ENCODE measurements around the gene NDUFB10. TPM values are rescaled to one million over a fixed set of nuclear protein-coding genes. Genes with fewer than 3 reads are reported as not detected.

The NDUFB10 gene
- total RNA-seq, 1 donor from 2014 or later: 122 TPM

DNA sequence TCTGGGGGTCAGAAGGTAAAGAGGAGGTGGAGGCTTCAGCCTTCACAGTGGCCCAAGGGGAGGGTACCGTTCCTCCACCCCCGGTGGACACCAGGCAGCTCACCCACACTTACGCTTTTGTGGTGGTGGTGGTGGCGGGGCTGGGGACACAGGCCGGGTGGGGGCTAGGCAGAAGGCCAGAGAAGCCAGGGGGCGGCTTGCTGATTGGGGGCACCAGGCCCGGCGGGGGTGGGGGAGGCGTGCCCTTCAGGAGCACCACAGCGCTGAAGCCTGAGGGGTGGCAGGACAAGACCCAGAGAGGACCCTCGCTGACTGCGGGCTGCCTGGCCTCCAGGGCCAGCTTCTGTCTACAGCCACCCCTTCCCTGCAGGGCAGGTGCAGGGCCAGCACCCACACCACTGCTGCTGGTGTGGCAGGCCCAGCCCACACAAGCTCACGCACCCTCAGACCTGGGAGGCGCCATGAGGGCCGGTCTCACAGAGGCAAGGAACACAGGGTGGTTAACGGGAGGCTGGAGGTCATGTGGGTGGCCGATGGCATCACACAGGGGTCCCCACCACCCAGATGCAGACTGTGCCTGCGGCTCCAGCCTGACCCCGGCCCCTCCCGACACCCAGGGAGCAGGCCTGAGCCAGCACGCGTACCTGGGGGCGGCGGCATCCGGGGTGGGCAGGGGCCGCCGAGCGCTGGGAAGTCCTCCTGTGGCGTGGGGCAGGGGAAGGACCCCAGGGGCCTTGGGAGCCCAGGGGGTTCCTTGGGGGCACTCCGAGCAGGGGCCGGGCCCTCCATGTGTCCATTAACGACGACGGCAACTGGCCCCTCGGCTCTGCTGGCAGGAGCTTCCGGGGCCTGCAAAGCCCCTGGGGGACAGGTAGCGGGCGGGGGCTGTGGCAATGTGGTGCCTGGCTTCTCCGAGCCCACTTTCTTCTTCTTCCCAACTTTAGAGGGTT is 39.8 kb downstream of the NDUFB10 start:
- TF ChIP-seq CTCF (conservative IDR thresholded peaks at IDR 0.05): no peak
- no peak overlapping the region for H3K4me3 Mint-ChIP-seq
- H3K36me3 Mint-ChIP-seq: peaks cover 3% of the 10 kb centered on the region
- no peak for DNase-seq (ENCODE audit: extremely low spot score, unreplicated experiment)
- no peaks in the 10 kb centered on the region for H3K27me3 Mint-ChIP-seq
- no peaks in the 10 kb centered on the region for H3K9me3 Mint-ChIP-seq
- no peaks in the 10 kb centered on the region for H3K4me1 Mint-ChIP-seq (ENCODE audit: unreplicated experiment)
- H3K27ac Mint-ChIP-seq: no peak overlapping the region

DNA sequence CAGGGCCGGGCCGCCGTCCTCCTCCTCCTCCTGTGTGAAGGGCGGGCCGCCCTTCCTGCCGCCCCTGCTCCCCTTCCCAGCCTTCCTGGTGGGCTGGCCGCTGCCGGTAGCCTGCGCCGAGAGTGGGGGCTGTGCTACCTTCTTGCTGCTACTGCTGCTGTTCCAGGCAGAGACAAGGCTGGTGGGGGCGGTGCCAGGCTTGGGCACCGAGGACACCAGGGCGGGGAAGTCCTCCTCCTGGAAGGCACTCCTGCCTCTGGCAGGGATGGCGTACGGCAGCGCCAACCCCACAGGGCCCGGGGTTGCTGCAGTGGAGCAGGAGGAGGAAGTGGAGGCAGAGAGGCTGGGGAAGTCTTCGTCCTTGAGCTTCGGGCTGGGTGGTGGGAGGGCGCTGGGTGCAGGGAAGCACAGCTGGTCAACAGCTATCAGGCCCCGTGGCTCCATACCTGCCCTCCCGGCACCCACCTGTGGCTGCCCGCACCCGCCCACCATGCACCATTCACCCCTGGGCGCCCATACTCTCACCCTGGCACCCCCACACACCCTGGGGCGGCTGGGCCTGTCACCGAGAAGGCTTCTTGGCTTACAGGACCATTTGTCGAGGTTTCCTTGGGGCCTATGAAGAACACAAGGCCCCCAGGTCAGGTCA is 40.7 kb downstream of the NDUFB10 start:
- no peak overlapping the region for H3K4me3 Mint-ChIP-seq
- no peak for TF ChIP-seq CTCF (conservative IDR thresholded peaks at IDR 0.05)
- no peak for DNase-seq (ENCODE audit: extremely low spot score, unreplicated experiment)
- H3K27me3 Mint-ChIP-seq: no peaks in the 10 kb centered on the region
- no peaks in the 10 kb centered on the region for H3K4me1 Mint-ChIP-seq (ENCODE audit: unreplicated experiment)
- H3K9me3 Mint-ChIP-seq: no peaks in the 10 kb centered on the region
- H3K27ac Mint-ChIP-seq: no peak overlapping the region
- H3K36me3 Mint-ChIP-seq: peaks cover 3% of the 10 kb centered on the region

- H3K4me3 Mint-ChIP-seq: no peak overlapping the region
- no peaks in the 10 kb centered on the region for H3K27me3 Mint-ChIP-seq
- H3K27ac Mint-ChIP-seq: no peak overlapping the region
- TF ChIP-seq CTCF (conservative IDR thresholded peaks at IDR 0.05): no peak
- H3K4me1 Mint-ChIP-seq (ENCODE audit: unreplicated experiment): no peaks in the 10 kb centered on the region
- H3K9me3 Mint-ChIP-seq: no peaks in the 10 kb centered on the region
- peaks cover 3% of the 10 kb centered on the region for H3K36me3 Mint-ChIP-seq
- DNase-seq (ENCODE audit: extremely low spot score, unreplicated experiment): no peak
These were observed 41.7 kb downstream of the NDUFB10 start for GRCh38 chr16:2001035-2001434.

- Mint-ChIP-seq H3K36me3 (peaks cover 3% of the 10 kb centered on the region), H3K27me3 (no peaks in the 10 kb centered on the region), H3K27ac (no peak overlapping the region), H3K4me1 (ENCODE audit: unreplicated experiment) (no peaks in the 10 kb centered on the region), H3K4me3 (no peak overlapping the region), H3K9me3 (no peaks in the 10 kb centered on the region)
- DNase-seq (ENCODE audit: extremely low spot score, unreplicated experiment): no peak
- TF ChIP-seq CTCF (conservative IDR thresholded peaks at IDR 0.05): no peak
These were observed 42.4 kb downstream of the NDUFB10 start for GRCh38 chr16:2001456-2002355.

DNA sequence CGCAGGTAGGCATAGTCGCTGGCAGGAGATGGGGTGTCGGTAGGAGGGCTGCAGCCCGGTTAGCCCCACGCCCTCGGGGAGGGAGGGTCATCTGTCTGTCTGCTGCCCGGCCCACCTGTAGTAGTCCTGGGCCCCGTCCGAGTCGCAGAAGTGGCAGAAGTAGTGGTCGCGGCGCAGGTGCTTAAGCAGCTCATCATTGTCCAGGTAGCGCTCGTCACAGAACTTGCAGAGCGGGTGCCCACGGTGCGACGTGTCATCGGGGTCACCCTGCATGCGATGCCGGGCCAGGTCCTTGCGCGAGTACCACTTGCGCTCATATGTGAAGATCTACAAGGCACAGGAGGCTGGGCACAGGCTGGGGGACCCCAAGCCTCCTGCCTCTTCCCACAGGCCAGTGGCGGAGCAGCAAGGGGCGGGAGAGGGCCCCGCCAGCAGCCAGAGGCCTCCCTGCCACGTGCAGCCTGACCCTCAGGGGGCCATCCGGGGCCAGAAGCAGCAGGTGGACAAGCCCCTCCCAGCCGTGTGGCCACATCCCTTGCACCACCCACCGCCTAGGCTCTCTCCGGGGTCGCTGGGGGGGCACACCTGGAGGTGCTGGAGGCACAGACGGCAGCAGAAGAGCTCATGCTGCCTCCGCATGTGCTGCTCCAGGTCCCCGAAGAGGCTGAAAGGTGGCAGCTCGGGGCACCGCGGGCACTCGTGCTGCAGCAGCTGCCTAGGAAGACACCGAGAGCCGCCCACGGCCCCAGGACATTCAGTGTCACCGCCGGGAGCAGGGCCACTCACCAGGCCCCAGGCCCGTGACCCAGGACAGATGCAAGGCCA is 43.3 kb downstream of the NDUFB10 start:
- TF ChIP-seq CTCF (conservative IDR thresholded peaks at IDR 0.05): no peak
- no peak overlapping the region for H3K27ac Mint-ChIP-seq
- no peak overlapping the region for H3K4me3 Mint-ChIP-seq
- DNase-seq (ENCODE audit: extremely low spot score, unreplicated experiment): no peak
- H3K9me3 Mint-ChIP-seq: no peaks in the 10 kb centered on the region
- no peaks in the 10 kb centered on the region for H3K27me3 Mint-ChIP-seq
- no peaks in the 10 kb centered on the region for H3K4me1 Mint-ChIP-seq (ENCODE audit: unreplicated experiment)
- no peaks in the 10 kb centered on the region for H3K36me3 Mint-ChIP-seq

All from type B pancreatic cell (in vitro differentiated cells).